GM23338 (cell line): Measurements from ENCODE around the gene ANKH.

Source experiments
- CTCF ChIP-seq, 2 experiments: fragments of 200-600 bp in 1 of 2; sonication (generic) in 1 of 2; conservative IDR thresholded peaks; 2 replicates each; pipeline versions ENCODE4 v1.5.1 to v1.6.1; 2016 to 2017; ENCODE audit warnings: antibody characterized with exemption in 2 of 2, low read depth in 2 of 2, mild to moderate bottlenecking in 2 of 2, moderate library complexity in 1 of 2
- ETS1 ChIP-seq: IDR thresholded peaks from 2 replicates; pipeline ENCODE4 v1.6.1; 2016; ENCODE audit warnings: antibody characterized with exemption
- EZH2phosphoT487 ChIP-seq: fragments of 200-600 bp; sonication (generic); IDR thresholded peaks from one replicate; pipeline ENCODE4 v1.8.1; 2018; ENCODE audit warnings: antibody characterized with exemption; ENCODE audit not compliant: unreplicated experiment
- POLR2AphosphoS5 ChIP-seq: IDR thresholded peaks from 2 replicates; pipeline ENCODE4 v1.6.1; 2016; ENCODE audit warnings: antibody characterized with exemption, low read depth
- STAT1 ChIP-seq: IDR thresholded peaks from one replicate; pipeline ENCODE4 v1.6.1; 2016; ENCODE audit warnings: antibody characterized with exemption; ENCODE audit not compliant: unreplicated experiment
- ZNF331 ChIP-seq: fragments of 250-450 bp; sonication (Bioruptor Pico); IDR thresholded peaks from 2 replicates; pipeline ENCODE4 v1.5.0; 2020; ENCODE audit warnings: low read depth, mild to moderate bottlenecking, moderate library complexity

DNA sequence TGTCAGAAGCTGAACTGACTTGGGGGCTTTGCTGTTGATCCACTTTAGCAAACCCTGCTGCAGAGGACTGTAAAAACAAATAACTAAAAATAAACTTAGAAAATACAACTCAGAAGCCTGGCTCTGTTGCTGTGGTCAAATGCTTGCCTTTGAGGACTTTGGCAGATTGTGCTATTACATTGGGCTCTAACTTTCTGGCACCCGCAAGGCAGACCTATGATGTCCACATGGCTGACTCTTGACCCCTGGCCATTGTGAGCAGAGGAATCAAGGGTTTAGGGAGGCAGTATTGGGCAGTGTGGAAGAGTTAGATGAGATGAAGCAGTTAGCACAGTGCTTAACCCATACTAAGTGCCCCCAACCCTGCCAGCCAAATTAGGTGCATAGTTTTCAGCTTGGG is 173.1 kb downstream of the ANKH start:
- no peak for TF ChIP-seq STAT1
- TF ChIP-seq POLR2AphosphoS5, result no peak
- no peak for TF ChIP-seq EZH2phosphoT487
- TF ChIP-seq ZNF331 (CRISPR knock-in tag), result no peak
- TF ChIP-seq CTCF (conservative IDR thresholded peaks at IDR 0.05; ENCODE audit: low read depth in 2 of 2), result no peak
- no peak for TF ChIP-seq ETS1
